A673 (cell line): ENCODE data around the gene NAXE. TPM values are rescaled to one million over a fixed set of nuclear protein-coding genes. Genes with fewer than 3 reads are reported as not detected.
"Not testable (repeated sequence)": the region's sequence is repeated elsewhere in the genome, so short reads cannot be mapped to it uniquely, and the experiment has no call there.

Source experiments
- BruUV-seq: library from RNA; stranded (reverse); fragments of 400-500 nt; replicated peaks from 2 replicates; lab custom pipeline; 2021; lab: Mats Ljungman, UMichigan
- CTCF ChIA-PET: fragments of 300-600 bp; sonication (Branson Sonifier 250); formaldehyde crosslinking; loops from one replicate; lab custom pipeline; 2022; ENCODE audit warnings: antibody characterized with exemption; lab: Charles Lee
- POLR2A ChIA-PET: fragments of 300-600 bp; sonication (Branson Sonifier 250); formaldehyde crosslinking; loops from one replicate; lab custom pipeline; 2022; ENCODE audit warnings: antibody characterized with exemption; ENCODE audit not compliant: low non-redundant PET; lab: Charles Lee
- DNase-seq: peaks from one replicate; pipeline ENCODE4 v3.0.0-alpha.2; 2015; ENCODE audit warnings: low spot score
- H3K27ac ChIP-seq: fragments of 200-600 bp; sonication (generic); 2 replicates; pipeline ENCODE4 v1.5.1; 2016; ENCODE audit warnings: mixed run types, low read depth, mild to moderate bottlenecking, mixed read lengths, antibody characterized with exemption, low read length; ENCODE audit not compliant: poor library complexity, severe bottlenecking
- H3K27me3 ChIP-seq: fragments of 200-600 bp; sonication (generic); replicated peaks from 2 replicates; pipeline ENCODE4 v1.6.1; 2017; ENCODE audit warnings: mixed run types, low read depth, mild to moderate bottlenecking, mixed read lengths, antibody characterized with exemption, low read length; ENCODE audit not compliant: insufficient read depth, poor library complexity
- H3K36me3 ChIP-seq: fragments of 200-600 bp; sonication (generic); 2 replicates; pipeline ENCODE4 v1.6.1; 2016; ENCODE audit warnings: mixed run types, mild to moderate bottlenecking, mixed read lengths, antibody characterized with exemption, low read length; ENCODE audit not compliant: insufficient read depth, poor library complexity, severe bottlenecking
- H3K4me1 ChIP-seq: fragments of 200-600 bp; sonication (generic); 2 replicates; pipeline ENCODE4 v1.6.1; 2017; ENCODE audit warnings: mixed run types, mild to moderate bottlenecking, mixed read lengths, antibody characterized with exemption, low read length; ENCODE audit not compliant: insufficient read depth, poor library complexity, severe bottlenecking
- H3K4me3 ChIP-seq: fragments of 200-600 bp; sonication (generic); 2 replicates; pipeline ENCODE4 v1.5.1; 2016; ENCODE audit warnings: low read depth, mixed run types, mild to moderate bottlenecking, mixed read lengths, low read length; ENCODE audit not compliant: poor library complexity, severe bottlenecking
- H3K9me3 ChIP-seq: fragments of 200-600 bp; sonication (generic); 2 replicates; pipeline ENCODE4 v1.6.1; 2016; ENCODE audit warnings: mixed run types, low read depth, mild to moderate bottlenecking, mixed read lengths, antibody characterized with exemption, low read length; ENCODE audit not compliant: poor library complexity, severe bottlenecking
- CTCF ChIP-seq: fragments of 300-800, 200-600 bp; sonication (generic); conservative IDR thresholded peaks from 2 replicates; pipeline ENCODE4 v1.5.1; 2017; ENCODE audit warnings: low read depth, mild to moderate bottlenecking, antibody characterized with exemption, low read length, moderate library complexity, mixed read lengths
- EZH2 ChIP-seq: fragments of 200-600 bp; sonication (generic); IDR thresholded peaks from 2 replicates; pipeline ENCODE4 v1.6.1; 2017; ENCODE audit warnings: borderline replicate concordance, low read depth, mild to moderate bottlenecking, mixed read lengths, antibody characterized with exemption, low read length; ENCODE audit not compliant: poor library complexity, severe bottlenecking
- intact Hi-C: fragments of 100-400 bp; cut with micrococcal nuclease; formaldehyde crosslinking; loops from one replicate; pipeline ENCODE4 v1.10.0; 2022; ENCODE audit not compliant: unreplicated experiment
- total RNA-seq: library from RNA; stranded (reverse); gene quantifications from 2 replicates; pipeline ENCODE4 v1.2.3, GENCODE V29; 2021

NAXE gene
- total RNA-seq, 1 experiment from 2014 or later, result 125 TPM

DNA sequence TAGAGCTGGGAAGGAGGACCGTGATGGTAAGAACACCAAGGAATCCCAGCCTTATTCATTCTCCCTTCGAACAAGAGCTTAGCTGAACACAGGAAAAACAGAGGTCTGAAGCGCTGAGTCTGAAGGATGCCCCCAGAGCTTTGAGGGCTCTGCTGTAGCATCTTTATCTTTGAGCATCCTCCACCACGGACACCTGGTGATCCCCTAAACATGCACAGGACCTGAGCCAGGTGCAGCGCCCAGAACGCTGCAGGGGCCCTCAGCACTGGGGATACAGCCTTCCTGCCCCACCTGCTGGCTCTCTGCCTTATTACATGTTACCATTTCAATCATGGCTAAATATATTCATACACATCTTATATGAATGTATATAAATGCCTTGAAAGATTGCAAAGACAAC lies 17.4 kb downstream of the NAXE start:
- H3K4me3 ChIP-seq, result no peak overlapping the region
- no TSS peak for BruUV-seq
- CTCF ChIA-PET, result interaction anchor here (0.5 to 1.8 kb wide), 6 partner anchors 25 to 224 kb away, joined by 3 to 15 read pairs (median 3); no protein-coding TSS in a partner anchor
- peak; percentile 42 for DNase-seq
- H3K36me3 ChIP-seq, result no peaks in the 10 kb centered on the region
- POLR2A ChIA-PET, result no interaction called here
- intact Hi-C loops, result loop anchor here (1.0 to 5.0 kb wide), 2 partner anchors 129 to 227 kb away; no protein-coding TSS in a partner anchor
- H3K27ac ChIP-seq, result no peak overlapping the region
- H3K27me3 ChIP-seq, result no peaks in the 10 kb centered on the region
- H3K9me3 ChIP-seq, result no peaks in the 10 kb centered on the region
- no peaks in the 10 kb centered on the region for H3K4me1 ChIP-seq
- TF ChIP-seq EZH2 (no peak), CTCF (peak; percentile 70)

- BruUV-seq, H3K27me3 ChIP-seq, H3K4me1 ChIP-seq, CTCF ChIA-PET, H3K27ac ChIP-seq, POLR2A ChIA-PET, H3K4me3 ChIP-seq, DNase-seq, intact Hi-C loops, H3K9me3 ChIP-seq, H3K36me3 ChIP-seq: not testable (repeated sequence)
Measured at GRCh38 chr1:156610072-156610471, 18.5 kb downstream of the NAXE start.

DNA sequence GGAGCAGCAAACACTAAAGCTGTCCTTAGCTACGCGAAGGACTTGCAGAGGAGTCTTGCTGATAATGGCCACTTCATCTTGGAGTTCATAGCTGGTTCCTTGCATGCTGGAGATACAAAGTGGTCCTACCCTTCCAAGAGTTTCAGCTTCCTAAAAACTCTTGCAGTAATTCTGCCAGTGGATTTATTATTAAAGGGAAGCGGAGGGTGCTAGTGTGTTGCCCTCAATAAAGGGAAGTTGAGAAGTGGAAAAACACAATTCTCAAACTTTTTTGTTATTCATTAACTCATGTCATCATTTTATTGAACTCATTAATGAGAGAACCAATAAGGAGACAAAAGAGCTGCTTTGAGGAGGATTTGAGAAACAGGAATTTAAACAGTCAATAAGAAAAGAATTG lies 21.1 kb downstream of the NAXE start:
- no TSS peak for BruUV-seq
- DNase-seq, result no peak
- CTCF ChIA-PET, result interaction anchor here (0.6 to 1.2 kb wide), 3 partner anchors 9 to 11 kb away, joined by 3 to 4 read pairs (median 4); no protein-coding TSS in a partner anchor

More for the DNA sequence above, 21.1 kb downstream of the NAXE start:
- no peaks in the 10 kb centered on the region for H3K27me3 ChIP-seq
- H3K4me3 ChIP-seq, result no peak overlapping the region
- no peak for TF ChIP-seq EZH2
- TF ChIP-seq CTCF, result no peak
- H3K36me3 ChIP-seq, result no peaks in the 10 kb centered on the region
- no peaks in the 10 kb centered on the region for H3K9me3 ChIP-seq
- H3K27ac ChIP-seq, result no peak overlapping the region
- POLR2A ChIA-PET, result no interaction called here
- peaks cover 4% of the 10 kb centered on the region for H3K4me1 ChIP-seq
- intact Hi-C loops, result no loop called here
